HG02938 (cell line): ENCODE results near the gene OGFOD1.
A peak's percentile ranks its signal among the peaks of the same experiment; 100 is the strongest.

Source experiments
- ATAC-seq: cut with Tn5 transposase; IDR thresholded peaks from one replicate; pipeline ENCODE4 v1.9.1; 2021; ENCODE audit warnings: mild to moderate bottlenecking, moderate library complexity; ENCODE audit not compliant: unreplicated experiment

Gene OGFOD1

GRCh38 chr16:56426585-56426984 lies 24.8 kb upstream of the OGFOD1 start:
- ATAC-seq, result no peak

DNA sequence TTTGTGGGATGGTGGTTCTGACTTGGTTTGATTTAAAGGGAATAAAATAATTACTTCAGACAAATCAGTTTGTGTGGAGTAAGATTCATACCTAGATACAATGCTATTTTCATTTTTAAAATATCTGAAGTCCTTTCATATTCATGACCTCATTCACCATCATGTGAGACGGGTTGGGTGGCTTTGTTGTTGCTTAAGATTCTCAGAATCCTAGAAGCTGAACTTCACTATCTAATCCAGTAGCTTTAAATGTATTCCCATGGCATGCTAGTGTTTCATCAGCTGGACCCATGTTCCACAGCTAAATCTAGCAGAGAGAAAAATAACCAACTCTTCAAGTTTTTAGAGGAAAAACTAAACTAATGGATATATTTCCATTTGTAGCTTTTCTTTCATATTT lies 23.3 kb upstream of the OGFOD1 start:
- ATAC-seq, result no peak

GRCh38 chr16:56436258-56436657 lies 15.1 kb upstream of the OGFOD1 start:
- ATAC-seq, result no peak

- ATAC-seq, result no peak
These were observed 13.3 kb upstream of the OGFOD1 start for GRCh38 chr16:56438038-56438437.

DNA sequence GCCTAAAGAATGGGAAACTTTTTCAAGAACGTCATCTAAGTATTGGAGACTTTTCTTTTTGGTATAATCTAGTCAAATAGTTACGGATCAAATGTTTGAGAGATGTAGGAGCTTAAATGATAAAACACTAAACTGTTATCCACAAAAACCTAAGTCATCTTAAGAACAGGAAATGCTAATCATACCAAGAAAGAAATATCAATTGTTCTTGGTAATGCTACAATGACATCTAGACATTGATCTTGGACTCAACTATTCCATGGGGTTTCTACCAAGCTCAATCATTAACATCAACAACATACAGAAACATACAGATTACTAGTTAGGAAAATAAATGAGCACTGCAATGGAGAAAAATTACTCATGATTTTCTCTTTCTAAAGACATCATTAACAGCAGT lies 4.1 kb upstream of the OGFOD1 start:
- no peak for ATAC-seq

GRCh38 chr16:56448005-56448404 lies 3.3 kb upstream of the OGFOD1 start:
- ATAC-seq, result no peak

DNA sequence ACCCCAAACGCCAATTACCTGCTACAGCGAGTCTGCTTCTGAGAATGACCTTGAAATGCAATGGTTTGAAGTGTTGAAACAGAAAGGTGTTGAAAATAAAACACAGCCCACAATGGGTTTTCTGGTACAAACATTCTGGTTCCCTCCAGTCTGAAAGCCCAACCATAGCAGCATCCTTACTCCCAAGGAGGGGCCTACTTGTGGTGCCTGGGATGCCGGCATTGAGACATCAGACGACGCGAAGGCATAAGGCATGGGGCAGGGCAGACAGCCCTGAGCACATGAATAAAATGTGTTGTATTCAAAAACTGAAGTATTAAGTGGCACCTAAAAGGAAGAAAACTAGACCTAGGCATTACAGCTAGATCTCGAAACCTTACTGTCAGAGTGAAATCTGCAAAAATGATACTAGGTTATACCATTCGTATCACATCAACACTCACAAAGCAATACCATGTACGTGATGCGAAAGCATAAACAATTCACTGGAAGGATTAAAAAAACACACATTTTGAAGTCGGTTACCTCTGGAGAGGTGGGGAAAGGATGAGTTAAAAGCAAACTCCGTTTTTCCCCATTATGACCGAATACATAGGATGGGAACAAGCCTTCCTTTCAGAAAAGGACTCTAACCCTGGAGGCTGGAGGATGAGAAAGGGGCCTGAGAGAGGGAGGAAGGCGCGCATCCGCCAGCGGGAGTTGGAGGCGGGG lies 924 bp upstream of the OGFOD1 start:
- peak; percentile 18 for ATAC-seq

GRCh38 chr16:56451753-56452689 lies 667 bp downstream of the OGFOD1 start:
- peak; percentile 36 for ATAC-seq

GRCh38 chr16:56457927-56458470 lies 6.6 kb downstream of the OGFOD1 start:
- no peak for ATAC-seq

DNA sequence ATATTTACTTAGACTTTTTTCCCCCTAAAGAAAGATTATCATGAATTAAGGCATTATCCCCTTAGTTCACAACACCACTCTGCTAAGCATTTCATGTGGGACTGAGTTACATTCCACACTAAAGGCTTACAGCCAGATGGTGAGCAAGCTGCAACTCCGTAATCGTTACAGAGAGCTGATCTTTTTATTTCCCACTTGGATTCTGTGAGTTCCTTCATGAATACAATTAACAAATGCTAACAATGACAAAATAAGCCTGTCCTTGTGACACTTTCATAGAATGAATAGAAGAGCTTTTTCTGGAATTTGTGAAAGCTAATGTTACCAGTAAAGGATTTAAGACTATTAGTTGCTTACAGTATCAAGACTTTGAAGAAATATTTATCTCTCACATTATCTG lies 8.7 kb downstream of the OGFOD1 start:
- no peak for ATAC-seq

GRCh38 chr16:56462064-56462796 lies 10.9 kb downstream of the OGFOD1 start:
- no peak for ATAC-seq

GRCh38 chr16:56463153-56463552 lies 11.8 kb downstream of the OGFOD1 start:
- no peak for ATAC-seq

GRCh38 chr16:56466344-56466743 lies 15.0 kb downstream of the OGFOD1 start:
- ATAC-seq, result no peak

DNA sequence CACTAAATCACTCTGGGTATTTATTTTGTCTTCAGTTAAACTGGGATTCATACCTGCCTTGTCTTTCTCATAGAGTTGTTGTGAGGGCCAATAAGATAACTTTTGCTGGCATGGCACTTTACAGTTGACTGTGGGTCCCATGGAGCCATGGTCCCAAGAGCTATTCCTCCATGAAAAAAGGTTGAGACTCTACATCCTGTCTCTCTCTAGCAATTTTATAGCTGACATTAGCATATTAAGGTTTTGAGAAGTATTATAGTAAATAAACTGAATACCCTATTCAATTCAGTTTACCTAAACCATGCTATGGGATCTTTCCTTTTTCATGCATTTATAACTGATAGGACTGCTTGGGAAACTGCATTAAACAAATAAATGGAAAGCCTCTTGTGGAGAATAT lies 17.4 kb downstream of the OGFOD1 start:
- no peak for ATAC-seq

DNA sequence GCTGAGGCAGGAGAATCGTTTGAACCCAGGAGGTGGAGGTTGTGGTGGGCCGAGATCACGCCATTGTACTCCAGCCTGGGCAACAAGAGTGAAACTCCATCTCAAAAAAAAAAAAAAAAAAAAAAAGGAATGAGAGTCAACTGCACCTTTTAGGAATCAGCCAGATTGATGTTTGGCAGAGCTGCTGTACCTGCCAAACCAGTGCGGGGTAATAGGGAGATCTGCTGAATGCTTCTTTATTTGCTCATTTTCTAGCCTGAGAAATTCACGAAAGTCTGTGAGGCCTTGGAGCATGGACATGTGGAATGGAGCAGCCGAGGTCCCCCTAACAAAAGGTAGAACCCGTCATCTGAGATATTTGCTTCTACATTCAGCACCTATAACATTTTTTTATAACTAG lies 18.4 kb downstream of the OGFOD1 start:
- ATAC-seq, result no peak

DNA sequence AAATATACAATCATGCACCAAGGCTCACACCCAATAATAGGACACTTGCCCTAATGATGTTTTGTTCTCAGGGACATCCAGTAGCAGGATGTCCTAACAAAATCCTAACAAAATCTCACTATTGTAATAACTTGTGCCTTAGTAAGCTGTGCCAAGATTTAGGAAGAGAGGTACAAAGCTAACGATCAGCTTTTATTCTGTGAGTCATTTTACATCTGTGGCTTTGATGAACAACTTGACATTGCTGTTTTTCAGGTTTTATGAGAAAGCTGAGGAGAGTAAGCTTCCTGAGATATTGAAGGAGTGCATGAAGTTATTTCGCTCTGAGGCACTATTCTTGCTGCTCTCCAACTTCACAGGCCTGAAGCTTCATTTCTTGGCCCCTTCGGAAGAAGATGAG lies 18.9 kb downstream of the OGFOD1 start:
- ATAC-seq, result no peak

- ATAC-seq, result no peak
These were observed 19.3 kb downstream of the OGFOD1 start for GRCh38 chr16:56470666-56471065.

DNA sequence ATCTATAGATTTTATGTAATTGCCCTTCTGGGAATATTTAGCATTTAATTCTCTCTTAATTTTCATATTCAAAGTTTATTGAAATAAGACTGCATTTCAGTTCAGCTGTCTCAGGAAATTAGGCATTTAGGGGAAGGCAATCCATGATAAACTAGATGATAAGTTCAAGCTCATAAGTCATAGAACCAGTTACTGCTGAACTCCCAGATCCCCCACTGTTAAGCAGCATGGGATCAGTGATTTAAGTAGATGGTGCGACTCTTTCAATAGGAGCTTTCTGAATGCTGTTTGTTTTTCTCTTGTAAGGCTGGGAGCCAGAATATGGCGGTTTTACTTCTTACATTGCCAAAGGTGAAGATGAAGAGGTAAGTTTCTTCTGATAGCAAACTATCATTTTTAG lies 23.8 kb downstream of the OGFOD1 start:
- ATAC-seq, result no peak

GRCh38 chr16:56477096-56477878 lies 25.9 kb downstream of the OGFOD1 start:
- ATAC-seq, result no peak

DNA sequence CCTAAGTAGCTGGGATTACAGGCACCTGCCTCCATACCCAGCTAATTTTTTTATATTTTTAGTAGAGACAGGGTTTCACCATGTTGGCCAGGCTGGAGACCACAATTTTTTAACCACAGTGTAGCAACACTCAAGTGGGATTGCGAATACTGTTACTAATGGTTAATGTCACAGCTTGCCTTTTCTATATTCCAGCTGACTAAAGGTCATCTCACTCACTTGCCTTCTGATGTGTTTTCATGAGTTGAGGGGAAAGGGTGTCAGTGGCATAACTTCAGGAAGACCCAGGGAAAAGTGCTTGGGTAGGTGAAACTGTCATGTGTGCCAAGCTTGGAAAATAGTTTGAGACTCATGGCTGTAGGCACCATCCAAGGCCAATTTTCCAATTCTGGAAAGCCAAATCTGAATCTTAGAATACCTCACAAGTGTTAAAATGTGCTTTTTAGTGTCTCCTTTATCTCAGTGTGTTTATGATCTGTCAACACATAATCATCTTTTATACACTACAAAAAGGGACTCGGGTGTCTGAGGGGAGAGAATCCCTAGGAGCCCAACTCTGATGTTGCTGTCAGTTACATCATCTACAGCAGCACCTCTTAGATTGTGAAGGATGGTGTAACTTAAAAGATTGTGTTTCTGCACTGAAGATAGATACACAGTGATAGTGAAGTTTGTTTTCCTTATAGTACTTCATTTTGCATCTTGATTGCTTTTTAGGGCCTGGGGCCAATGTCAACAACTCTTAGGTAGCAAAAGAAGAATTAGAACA lies 27.1 kb downstream of the OGFOD1 start:
- no peak for ATAC-seq
